ENCODE measurements around the gene PROP1. TPM values are rescaled to one million over a fixed set of nuclear protein-coding genes. Genes with fewer than 3 reads are reported as not detected.
"Not testable (repeated sequence)": the region's sequence is repeated elsewhere in the genome, so short reads cannot be mapped to it uniquely, and the experiment has no call there.

The PROP1 gene
- total RNA-seq = not detected in 2 replicates

DNA sequence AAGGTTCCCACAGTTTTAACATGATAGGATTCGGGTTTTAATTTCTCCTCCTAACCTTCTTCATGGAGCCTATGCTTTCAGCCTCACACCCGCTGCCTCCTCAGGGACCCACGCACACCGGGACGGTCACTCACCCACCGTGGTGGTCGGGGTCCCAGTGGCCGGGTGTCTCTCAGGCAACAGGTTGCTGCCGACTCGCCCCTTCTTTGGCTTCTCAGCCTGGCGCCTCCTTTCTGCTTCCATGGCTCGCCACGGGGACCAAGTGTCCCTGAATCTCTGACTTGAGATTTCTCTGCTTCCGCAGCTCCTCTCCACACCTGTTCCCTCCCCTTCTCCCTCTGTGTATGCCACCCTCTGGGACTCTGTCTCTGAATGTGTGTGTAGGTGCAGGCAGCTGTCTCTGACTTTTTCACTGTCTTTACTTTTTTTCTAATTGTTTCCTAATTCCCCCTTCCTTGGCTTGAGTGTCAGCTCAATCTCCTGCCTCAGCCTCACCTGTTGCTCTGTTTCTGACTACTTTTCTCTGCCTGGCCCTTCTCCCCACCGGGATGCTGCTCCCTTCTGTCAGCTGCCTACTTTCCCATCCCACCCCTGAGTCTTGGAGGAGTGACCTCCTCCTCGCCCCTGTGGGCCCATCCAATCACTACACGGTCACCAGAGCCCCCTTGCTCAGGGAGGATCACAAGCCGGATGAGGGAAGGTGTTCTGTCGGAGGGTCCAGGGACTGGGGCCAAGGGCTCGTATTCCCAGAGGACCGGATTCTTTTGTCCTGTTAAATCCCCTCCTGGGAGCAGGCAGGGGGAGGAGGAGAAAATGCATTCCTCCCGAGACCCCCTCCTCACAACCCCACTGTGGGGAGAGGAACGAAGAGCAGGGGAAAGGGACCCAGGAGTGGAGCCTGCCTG is at the start of gene PROP1:
Gene PROP1 (minus strand): TSS at position 552 of the 905 bp plus-strand sequence. CDS start 309 bp downstream, at position 243.
- DNase-seq (ENCODE audit: low read depth) = no peak

DNA sequence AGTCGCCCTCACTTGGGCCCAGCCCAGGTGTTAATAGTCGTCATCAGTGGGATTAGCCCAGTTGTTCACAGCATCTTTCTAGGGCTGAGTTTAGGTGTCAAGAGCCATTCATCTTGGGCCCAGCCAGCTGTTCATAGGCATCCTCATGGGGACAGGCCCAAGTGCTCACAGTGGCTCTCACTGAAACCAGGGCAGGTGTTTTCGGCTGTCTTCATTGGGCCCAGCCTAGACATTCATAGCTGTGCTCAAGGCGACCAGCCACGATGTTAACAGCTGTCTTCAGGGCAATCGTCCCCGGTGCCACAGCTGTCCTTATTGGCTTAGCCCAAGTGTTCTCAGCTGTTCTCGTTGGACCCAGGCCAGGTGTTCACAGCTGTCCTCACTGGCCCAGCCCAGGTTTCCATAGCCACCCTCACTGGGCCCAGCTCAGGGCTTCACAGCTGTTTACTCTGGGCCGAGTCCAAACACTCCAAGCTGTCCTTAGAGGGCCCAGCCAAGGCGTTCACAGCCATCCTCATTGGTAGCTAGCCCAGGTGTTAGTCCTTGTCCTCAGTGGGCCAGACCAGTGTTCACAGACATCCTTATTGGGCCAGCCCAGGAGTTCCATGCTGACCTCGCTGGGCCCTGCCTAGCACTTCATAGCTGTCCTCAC is 23.5 kb upstream of the PROP1 start:
- not testable (repeated sequence) for DNase-seq (ENCODE audit: low read depth)

DNA sequence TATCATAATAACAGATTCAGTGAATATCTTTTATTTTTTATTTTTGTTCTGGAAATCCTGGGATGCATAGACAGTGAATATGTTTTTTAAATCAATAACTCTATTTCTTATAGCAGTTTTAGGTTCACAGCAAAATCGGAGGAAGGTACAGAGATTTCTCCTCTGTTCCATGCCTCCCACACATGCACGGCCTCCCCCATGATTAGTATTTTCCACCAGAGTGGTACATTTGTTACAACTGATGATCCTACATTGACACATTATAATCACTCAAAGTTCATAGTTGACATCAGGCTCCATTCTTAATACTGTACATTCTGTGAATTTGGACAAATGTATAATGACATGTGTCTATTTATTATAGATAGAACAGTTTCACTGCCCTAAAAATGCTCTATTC is 16.7 kb upstream of the PROP1 start:
- not testable (repeated sequence) for DNase-seq (ENCODE audit: low read depth)

DNA sequence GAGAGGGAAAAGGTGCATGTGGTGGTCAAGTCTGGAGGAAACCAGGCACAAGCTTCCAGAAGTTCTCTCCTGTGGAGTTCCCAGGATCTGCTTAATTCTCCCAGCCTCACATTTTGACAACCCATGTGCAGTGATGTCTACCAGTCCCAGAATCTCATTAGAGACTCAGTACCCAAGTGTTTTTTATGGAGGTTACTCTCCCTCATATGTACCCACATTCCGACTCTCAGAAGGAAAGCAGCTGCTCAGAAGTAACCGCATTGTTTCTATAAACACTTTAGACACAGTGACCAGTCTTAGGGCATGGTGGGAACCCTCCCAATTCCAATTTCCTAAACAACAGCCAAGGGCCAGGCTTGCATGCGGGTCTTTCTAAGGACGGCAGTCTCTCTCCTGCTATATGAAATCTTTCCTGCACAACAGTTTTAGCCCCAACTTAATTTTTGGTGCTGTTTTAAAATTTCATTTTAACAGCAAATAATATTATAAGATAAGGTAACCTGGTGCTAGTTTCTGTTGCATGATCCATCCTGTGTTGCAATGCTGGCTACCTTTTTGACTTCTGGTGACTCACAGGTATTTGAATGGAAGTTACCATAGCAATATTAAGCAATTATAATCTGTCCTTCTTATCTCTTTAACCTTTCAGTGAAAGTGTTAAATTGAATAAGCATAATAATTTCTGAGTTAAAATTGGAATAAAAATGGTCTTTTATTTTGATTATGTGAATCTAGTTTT is 15.9 kb upstream of the PROP1 start:
- DNase-seq (ENCODE audit: low read depth) = not testable (repeated sequence)

DNA sequence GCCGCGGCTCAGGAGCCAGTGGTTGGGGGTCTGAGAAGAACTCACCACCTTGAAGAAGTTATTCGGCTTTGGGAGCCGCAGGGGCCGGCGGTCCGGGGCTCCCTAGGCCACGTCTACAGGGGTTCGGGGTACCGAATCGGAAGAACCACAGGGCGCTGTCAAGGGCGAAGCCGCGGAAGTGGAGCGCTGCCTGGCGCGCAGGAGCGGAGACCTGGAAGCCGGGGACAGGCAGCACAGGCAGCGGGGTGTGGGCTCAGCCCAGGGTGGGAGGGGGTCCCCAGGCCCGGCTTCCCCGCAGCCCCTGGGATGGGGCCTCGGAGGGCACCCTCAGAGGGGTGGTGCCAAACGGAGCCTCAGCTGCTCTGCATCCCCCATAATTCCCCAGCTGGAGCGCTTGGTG is 11.2 kb upstream of the PROP1 start:
- not testable (repeated sequence) for DNase-seq (ENCODE audit: low read depth)

DNA sequence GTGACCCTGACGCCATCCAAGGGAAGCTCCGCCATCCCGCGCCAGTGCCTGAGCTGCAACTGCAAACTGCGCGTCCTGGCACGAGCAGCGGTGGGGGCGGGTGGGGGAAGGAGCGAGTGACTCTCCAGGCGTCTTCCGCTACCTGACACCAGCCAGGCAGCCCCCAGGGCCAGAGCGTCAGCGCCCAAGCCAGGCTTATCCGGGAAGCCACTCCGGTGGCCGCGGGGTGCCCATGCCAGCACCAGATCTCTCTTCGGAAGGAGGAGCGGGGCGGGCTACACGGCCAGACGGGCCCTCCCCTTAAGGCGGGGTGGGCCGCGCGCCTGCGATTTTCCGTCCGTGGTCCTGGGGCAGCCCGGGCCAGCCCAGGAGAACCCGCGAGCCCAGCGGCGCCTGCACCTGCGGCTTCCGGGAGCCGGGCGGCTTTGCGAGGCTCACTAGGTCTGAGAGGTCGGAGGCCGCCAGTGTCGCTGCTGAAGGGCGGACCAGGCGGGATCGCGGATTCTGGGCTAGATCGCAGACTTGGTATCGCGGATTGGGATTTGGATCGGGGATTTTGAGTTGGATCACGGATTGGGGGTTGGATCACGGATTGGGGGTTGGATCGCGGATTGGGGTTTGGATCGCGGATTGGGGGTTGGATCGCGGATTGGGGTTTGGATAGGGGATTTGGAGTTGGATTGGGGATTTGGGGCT is 10.6 kb upstream of the PROP1 start:
- DNase-seq (ENCODE audit: low read depth) = not testable (repeated sequence)

DNA sequence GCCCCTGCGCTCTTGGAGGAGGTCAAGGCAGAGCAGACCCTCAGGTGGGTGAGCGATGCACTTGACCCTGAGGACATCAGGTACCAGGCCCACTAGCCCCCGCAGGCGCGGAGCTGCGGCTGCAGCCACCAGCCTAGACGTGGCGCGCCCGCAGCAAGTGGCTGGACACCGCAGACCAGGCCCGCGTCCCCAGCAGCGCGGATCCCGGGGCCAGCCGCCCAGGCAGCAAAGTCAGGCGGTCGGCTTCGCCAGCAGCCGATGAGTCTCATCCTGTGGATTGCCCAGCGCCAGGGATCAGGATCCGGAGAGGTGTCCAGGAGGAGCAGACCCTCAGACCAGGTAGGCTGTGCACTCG is 10.1 kb upstream of the PROP1 start:
- DNase-seq (ENCODE audit: low read depth) = not testable (repeated sequence)

DNA sequence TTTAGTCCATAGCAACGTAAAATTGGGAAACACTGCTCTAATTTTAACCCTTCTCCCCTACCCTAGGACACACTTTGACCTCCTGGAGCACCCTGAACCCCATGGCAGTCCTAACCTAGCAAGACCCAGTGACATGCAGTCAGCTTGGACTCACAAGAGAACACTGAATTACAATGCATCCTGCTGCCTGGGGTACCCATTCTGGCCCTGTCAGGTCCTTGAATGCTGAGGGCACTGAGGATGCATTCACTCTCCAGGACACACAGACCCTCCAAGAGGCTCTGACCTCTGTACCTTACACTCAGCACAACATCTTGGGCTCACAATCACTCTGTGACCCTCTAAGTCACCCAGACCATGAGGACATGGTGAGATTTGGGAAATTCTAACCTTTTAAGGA is 1.8 kb upstream of the PROP1 start:
- no peak for DNase-seq (ENCODE audit: low read depth)

DNA sequence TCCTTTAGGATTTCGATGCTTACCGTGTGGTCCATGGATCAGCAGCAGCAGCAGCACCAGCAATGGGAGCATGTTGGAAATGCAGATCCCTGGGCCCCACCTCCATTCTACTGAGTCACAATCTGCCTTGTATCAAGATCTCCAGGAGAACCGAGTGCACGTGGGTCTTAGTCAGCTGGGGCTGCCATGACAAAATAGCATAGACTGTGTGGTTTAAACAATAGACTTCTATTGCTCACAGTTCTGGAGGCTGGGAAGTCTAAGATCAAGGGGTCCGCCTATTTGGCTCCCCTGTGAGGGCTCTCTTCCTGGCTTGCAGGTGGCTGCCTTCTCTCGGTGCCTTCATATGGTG is 1.3 kb upstream of the PROP1 start:
- no peak for DNase-seq (ENCODE audit: low read depth)

DNA sequence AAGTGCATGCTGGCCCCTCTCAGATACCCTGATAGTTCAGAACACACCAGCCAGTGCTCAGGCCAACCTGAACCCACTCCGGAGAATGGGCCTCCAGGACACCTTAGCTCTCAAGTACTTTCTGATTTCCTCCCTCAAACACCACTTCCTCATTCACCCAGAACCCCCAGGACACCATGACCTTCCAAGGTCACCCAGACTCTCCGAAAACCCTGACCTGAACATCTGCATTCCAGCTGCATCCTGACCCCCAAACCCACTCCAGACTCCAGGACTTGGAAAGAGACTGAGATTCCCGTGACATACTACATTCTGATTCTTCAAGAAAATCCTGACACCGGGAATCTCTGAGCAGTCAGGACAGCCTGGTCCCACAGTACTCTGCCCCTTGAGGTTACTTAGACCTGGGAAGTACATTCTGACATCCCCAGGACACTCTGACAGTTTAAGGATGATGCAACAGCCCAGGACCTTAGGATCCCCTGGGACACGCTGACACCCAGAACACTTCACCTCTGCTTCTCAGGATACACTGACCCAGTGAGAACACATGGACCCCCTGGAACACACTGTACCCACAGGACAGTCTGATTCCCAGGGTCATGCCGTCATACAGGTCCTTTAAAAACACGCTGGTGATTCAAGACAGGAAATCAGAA is 747 bp upstream of the PROP1 start:
- DNase-seq (ENCODE audit: low read depth) = no peak

DNA sequence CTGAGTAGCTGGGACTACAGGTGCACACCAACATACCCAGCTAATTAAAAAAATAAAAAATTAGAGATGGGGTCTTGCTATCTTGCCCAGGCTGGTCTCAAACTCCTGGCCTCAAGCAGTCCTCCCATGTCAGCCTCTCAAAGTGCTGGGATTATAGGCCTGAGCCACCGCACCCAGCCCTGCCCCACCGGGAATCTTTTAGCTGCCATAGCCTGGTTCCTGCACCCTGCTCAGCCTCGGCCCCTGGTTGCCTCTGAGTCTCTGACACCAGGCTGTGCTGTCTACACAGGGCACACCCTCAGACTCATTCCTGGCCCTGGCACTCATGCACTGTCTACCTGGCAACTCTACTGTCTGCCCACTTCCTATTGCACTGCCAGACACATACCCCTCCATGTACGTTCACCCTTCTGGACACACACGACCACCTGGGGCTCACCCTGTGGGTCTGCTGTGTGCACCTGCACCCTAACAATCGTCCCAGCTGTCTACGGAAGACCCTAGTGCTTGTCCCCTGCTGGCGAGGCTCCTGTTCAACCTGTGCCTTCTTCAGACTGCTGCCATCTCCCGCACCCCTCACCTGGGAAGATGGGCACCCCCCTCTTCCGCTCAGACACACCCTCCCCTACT is 1.4 kb downstream of the PROP1 start:
- DNase-seq (ENCODE audit: low read depth) = no peak

DNA sequence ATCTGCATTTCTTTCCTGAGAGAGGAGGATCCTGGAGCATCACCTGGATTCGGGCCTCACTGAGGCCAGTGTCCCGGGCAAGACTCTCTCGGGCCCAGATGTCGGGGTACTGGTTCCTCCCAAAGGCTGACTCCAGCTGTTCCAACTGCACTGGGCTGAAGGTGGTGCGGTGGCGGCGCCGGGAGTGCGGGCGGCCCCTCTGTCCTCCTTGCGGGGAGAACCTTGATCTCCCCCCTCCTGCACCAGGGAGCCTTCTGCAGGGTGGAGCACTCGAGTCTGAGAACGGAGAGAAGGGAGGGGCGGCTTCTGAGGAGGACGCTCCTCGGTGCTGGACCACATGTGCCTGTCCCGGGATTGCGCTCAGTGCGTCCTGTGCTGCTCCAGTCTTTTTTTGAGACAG is 2.0 kb downstream of the PROP1 start:
- DNase-seq (ENCODE audit: low read depth) = no peak

DNA sequence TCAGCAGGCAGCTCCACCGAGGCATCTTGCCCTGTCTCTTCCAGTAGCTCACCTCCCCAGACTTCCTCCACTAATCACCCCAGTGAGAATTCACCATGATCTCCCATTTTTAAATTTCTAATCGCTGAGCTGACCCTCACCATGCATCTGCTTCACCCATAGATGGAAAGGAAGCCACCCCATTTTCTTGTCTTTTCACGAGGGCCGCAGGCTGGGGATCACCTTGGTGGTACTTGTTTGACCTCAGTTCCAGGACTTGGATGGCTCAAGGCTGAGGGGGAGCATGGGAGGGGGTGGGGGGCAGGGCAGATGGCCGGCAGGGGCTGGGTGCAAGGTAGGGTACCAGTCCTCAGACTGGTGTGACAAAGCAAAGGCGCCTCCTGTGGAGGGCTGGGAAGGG is 3.6 kb downstream of the PROP1 start:
- DNase-seq (ENCODE audit: low read depth) = no peak

DNA sequence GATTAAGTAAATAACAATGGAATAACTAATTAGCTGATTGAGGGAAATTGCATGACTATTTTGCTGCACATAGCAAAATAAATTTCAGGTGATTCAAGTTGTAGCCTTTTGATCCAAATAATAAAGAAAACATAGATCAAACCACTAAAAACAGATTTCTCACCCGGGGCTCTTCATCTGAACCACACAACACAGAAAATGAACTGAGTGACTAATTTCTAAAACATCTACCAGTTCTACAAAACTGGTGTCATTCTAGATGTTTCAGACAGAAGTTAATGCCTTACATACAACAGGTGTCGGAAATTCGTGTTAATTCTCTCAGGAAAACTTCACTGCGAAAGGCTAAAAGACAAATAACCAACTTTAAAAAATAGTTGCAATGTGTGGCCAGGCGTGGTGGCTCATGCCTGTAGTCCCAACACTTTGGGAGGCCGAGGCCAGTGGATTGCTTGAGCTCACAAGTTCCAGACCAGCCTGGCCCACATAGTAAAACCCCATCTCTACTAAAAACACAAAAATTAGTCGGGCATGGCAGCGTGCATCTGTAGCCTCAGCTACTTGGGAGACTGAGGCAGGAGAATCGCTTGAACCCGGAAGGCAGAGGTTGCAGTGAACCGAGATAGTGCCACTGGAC is 6.9 kb downstream of the PROP1 start:
- DNase-seq (ENCODE audit: low read depth) = no peak

DNA sequence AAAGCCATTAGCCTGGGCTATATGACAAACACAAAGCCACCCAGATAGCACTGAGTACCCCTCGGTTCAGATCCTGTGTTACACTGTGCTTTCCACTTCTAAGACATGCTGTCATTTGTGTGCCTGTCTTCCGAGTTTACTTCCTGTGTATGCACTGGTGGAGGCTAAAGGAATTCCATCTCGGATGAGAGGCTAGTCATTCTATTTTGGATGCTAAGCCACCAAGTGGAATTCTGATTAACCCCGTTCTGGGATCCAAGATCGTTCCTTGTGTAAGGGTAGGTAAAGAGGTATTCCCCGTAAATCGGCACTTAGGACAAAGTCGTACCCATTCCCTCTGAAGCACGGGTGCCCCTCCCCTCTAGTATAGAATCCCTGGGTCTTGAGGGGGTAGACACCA is 8.7 kb downstream of the PROP1 start:
- DNase-seq (ENCODE audit: low read depth) = no peak

DNA sequence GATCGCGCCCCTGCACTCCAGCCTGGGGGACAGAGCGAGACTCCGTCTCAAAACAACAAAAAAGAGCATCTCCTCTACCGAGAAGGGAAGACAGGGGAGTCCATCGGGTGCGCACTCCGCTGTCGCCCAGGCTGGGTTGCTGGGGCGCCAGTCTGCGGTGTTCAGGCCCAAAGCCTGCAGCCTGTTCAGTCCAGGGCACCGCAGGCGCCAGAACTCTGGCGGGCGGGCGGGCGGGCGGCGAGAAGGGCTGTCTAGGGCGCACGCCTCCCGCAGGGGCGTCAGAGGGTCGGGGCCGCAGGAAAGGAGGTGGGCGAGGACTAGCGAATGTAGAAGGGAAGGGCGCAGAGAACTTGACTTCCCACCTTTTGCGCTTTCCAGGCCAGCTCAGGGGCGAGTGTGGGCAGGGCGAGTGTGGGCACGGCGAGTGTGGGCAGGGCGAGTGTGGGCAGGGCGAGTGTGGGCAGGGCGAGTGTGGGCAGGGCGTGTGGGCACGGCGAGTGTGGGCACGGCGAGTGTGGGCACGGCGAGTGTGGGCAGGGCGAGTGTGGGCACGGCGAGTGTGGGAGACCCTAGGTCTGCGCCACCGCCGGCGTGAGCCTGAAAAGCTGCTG is 10.5 kb downstream of the PROP1 start:
- no peak for DNase-seq (ENCODE audit: low read depth)

DNA sequence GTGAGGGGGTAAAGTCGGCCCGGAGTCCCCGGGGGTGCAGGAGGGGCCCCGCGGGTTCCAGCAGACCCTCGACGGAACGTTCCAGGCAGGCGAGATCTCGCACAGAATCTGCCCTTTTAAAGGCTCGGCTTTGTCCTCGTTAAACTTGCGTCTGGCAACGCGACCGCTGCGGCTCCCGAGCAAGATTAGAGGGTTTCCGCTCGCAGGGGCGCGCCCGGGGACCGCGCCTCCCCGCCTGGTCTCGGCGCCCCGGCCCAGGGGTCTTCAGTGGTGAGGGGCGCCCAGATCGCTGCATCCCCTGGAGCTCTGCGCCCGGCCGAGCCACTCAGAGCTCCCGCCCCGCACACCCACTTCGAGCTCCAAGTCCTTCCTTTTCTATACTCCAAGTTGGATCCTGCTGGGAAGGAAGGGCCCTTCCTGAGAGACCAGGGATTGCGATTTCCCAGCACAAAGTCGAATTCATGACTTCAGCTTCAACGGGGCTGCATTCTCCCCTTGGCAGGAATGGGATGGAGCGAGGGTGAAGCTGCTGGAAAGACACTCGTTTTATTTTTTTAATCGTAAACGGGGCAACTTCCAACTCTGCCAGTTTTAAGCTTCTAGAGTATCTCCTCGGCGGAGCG is 11.3 kb downstream of the PROP1 start:
- DNase-seq (ENCODE audit: low read depth) = no peak

DNA sequence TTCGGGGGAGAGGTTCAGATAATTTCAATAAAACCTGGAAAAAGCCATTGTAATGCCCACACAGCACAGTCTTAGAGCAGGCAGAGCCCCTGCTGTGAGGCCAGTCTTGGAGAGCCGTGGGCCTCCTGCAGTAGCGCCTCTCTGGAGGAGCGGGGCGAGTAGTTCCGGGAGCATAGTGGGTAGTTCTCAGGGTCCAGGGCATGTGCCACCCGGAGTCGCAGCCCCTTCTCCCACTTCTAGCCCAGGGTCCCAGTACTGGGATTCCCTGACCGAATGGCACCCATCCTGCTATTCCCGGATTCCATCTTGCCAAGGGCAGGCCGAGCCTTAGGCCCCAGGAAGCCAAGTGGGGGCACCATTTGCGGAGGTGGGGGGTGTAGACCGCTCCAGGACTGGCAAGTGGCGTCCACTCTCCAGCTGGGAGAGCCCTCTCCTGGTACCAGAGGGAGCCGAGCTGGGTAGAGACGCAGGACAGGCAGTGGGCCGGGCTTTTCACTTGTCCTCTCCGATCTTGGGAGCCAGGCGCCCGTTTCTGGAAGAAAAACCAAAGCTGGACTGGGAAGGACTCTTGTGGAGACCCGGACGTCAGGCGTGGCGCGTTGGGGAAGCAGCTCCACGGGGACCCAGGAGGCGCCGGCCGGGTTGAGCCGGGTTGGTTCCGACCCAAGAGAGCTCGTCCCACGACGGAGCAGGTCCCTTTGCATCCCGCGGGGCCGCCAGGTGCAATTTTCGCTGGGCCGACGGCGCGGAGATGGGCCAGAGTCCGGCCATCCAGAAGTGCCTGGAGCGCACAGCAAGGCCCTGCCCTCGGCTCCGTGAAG is 12.1 kb downstream of the PROP1 start:
- no peak for DNase-seq (ENCODE audit: low read depth)

DNA sequence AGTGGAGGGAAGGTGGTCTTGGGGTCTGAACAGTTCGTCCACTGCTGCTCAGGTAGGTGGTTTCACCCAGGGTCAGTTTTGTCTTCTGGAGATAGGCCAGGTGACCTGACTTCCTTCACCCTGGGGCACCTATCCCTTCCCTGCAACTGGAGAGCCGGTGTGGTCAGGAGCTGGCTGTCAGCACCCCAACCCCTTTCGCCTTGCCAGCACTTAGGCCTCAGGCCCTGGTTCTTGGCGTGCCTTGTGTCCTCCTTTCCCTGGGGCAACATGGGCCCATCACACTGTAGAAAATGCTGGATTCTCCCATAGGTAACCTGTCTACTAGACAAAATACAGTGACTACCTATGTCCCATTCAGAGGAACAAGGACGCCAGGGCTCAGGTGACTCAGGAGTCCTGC is 13.1 kb downstream of the PROP1 start:
- no peak for DNase-seq (ENCODE audit: low read depth)
